HEK293 (cell line): Measurements from ENCODE around the gene STMN1.

Source experiments
- CTCF ChIA-PET: fragments of 350-600 bp; formaldehyde crosslinking; extraction: SDS; loops from one replicate; lab custom pipeline; 2021; ENCODE audit warnings: antibody characterized with exemption; lab: Yijun Ruan, JAX
- POLR2A ChIA-PET: fragments of 300-600 bp; formaldehyde crosslinking; extraction: SDS; loops from one replicate; lab custom pipeline; 2020; ENCODE audit warnings: antibody characterized with exemption, inconsistent platforms; lab: Yijun Ruan, JAX
- H3K27ac ChIP-seq: fragments of 200-500 bp; sonication (Bioruptor generic); 2 replicates; pipeline ENCODE4 v1.5.1; 2014; ENCODE audit warnings: low read depth, low read length, control low read depth, inconsistent platforms; ENCODE audit errors: extremely low read depth
- H3K36me3 ChIP-seq, 2 experiments: fragments of 200-500 bp in 1 of 2; sonication (Bioruptor generic) in 1 of 2; 1 replicate in 1 of 2; 2 replicates in 1 of 2; pipeline ENCODE4 v1.5.1; 2014 to 2017; ENCODE audit warnings: inconsistent platforms in 2 of 2, low read length in 2 of 2; ENCODE audit not compliant: control insufficient read depth in 2 of 2, insufficient read depth in 1 of 2
- H3K4me1 ChIP-seq: fragments of 200-500 bp; sonication (Bioruptor generic); 2 replicates; pipeline ENCODE4 v1.5.1; 2014; ENCODE audit warnings: mild to moderate bottlenecking, low read length, inconsistent platforms; ENCODE audit not compliant: control insufficient read depth, insufficient read depth
- H3K4me3 ChIP-seq: 2 replicates; pipeline ENCODE4 v1.5.1; 2011; ENCODE audit warnings: low read depth, mild to moderate bottlenecking, control low read depth, low read length, moderate library complexity
- H3K9me3 ChIP-seq: fragments of 200-500 bp; sonication (Bioruptor generic); 2 replicates; pipeline ENCODE4 v1.5.1; 2014; ENCODE audit warnings: low read depth, low read length, inconsistent platforms; ENCODE audit not compliant: control insufficient read depth, insufficient read depth
- BCL11B ChIP-seq: fragments of 450-650 bp; formaldehyde crosslinking; IDR thresholded peaks from 2 replicates; pipeline ENCODE4 v1.5.1; 2016; ENCODE audit warnings: low read depth, missing biosample characterization, missing genetic modification characterization
- GLIS2 ChIP-seq: fragments of 450-650 bp; formaldehyde crosslinking; IDR thresholded peaks from 2 replicates; pipeline ENCODE4 v1.5.1; 2016; ENCODE audit warnings: missing biosample characterization, missing genetic modification characterization
- KLF17 ChIP-seq: fragments of 450-650 bp; formaldehyde crosslinking; IDR thresholded peaks from 2 replicates; pipeline ENCODE4 v1.5.1; 2016; ENCODE audit warnings: missing biosample characterization, missing genetic modification characterization
- PRDM1 ChIP-seq: fragments of 450-650 bp; formaldehyde crosslinking; IDR thresholded peaks from 2 replicates; pipeline ENCODE4; 2016; ENCODE audit warnings: missing biosample characterization, missing genetic modification characterization
- WT1 ChIP-seq: fragments of 450-650 bp; formaldehyde crosslinking; IDR thresholded peaks from 2 replicates; pipeline ENCODE4 v1.5.1; 2016; ENCODE audit warnings: missing biosample characterization, missing genetic modification characterization
- ZBTB10 ChIP-seq: fragments of 450-650 bp; formaldehyde crosslinking; IDR thresholded peaks from 2 replicates; pipeline ENCODE4 v1.5.1; 2016; ENCODE audit warnings: missing biosample characterization, missing genetic modification characterization
- ZBTB17 ChIP-seq: fragments of 450-650 bp; formaldehyde crosslinking; IDR thresholded peaks from 2 replicates; pipeline ENCODE4 v1.5.1; 2016; ENCODE audit warnings: missing biosample characterization, missing genetic modification characterization
- ZNF121 ChIP-seq: fragments of 450-650 bp; formaldehyde crosslinking; IDR thresholded peaks from 2 replicates; pipeline ENCODE4 v1.5.1; 2016; ENCODE audit warnings: missing biosample characterization, missing genetic modification characterization
- ZNF248 ChIP-seq: fragments of 450-650 bp; formaldehyde crosslinking; IDR thresholded peaks from 2 replicates; pipeline ENCODE4 v1.5.1; 2017; ENCODE audit warnings: missing biosample characterization, missing genetic modification characterization
- ZNF324 ChIP-seq: fragments of 450-650 bp; formaldehyde crosslinking; IDR thresholded peaks from 2 replicates; pipeline ENCODE4 v1.5.1; 2016; ENCODE audit warnings: missing biosample characterization, missing genetic modification characterization
- ZNF391 ChIP-seq: fragments of 450-650 bp; formaldehyde crosslinking; IDR thresholded peaks from 2 replicates; pipeline ENCODE4 v1.5.1; 2016; ENCODE audit warnings: low read depth, missing biosample characterization, missing genetic modification characterization, borderline replicate concordance
- ZNF398 ChIP-seq: fragments of 450-650 bp; formaldehyde crosslinking; IDR thresholded peaks from 2 replicates; pipeline ENCODE4 v1.5.1; 2017; ENCODE audit warnings: missing biosample characterization, missing genetic modification characterization
- ZNF404 ChIP-seq: fragments of 450-650 bp; formaldehyde crosslinking; IDR thresholded peaks from 2 replicates; pipeline ENCODE4 v1.5.1; 2017; ENCODE audit warnings: missing biosample characterization, missing genetic modification characterization
- ZNF521 ChIP-seq: fragments of 450-650 bp; formaldehyde crosslinking; IDR thresholded peaks from 2 replicates; pipeline ENCODE4 v1.5.1; 2017; ENCODE audit warnings: missing biosample characterization, mild to moderate bottlenecking, missing genetic modification characterization
- ZNF544 ChIP-seq: fragments of 450-650 bp; formaldehyde crosslinking; IDR thresholded peaks from 2 replicates; pipeline ENCODE4 v1.5.0; 2017; ENCODE audit warnings: missing biosample characterization, missing genetic modification characterization
- ZNF571 ChIP-seq: fragments of 450-650 bp; formaldehyde crosslinking; IDR thresholded peaks from 2 replicates; pipeline ENCODE4 v1.5.0; 2017; ENCODE audit warnings: missing biosample characterization, missing genetic modification characterization
- ZNF585B ChIP-seq: fragments of 450-650 bp; formaldehyde crosslinking; IDR thresholded peaks from 2 replicates; pipeline ENCODE4 v1.5.1; 2016; ENCODE audit warnings: missing biosample characterization, missing genetic modification characterization
- ZNF624 ChIP-seq: fragments of 450-650 bp; formaldehyde crosslinking; IDR thresholded peaks from 2 replicates; pipeline ENCODE4 v1.5.1; 2017; ENCODE audit warnings: missing biosample characterization, missing genetic modification characterization
- ZNF626 ChIP-seq: fragments of 450-650 bp; sonication (Bioruptor Pico); formaldehyde crosslinking; IDR thresholded peaks from 2 replicates; pipeline ENCODE4 v1.5.1; 2018; ENCODE audit warnings: missing biosample characterization, missing genetic modification characterization, inconsistent platforms
- ZNF76 ChIP-seq: fragments of 450-650 bp; formaldehyde crosslinking; IDR thresholded peaks from 2 replicates; pipeline ENCODE4; 2016; ENCODE audit warnings: low read depth, missing biosample characterization, missing genetic modification characterization, borderline replicate concordance
- ZNF768 ChIP-seq: fragments of 450-650 bp; formaldehyde crosslinking; IDR thresholded peaks from 2 replicates; pipeline ENCODE4 v1.5.1; 2018; ENCODE audit warnings: missing biosample characterization, mild to moderate bottlenecking, missing genetic modification characterization
- ZNF843 ChIP-seq: fragments of 450-650 bp; formaldehyde crosslinking; IDR thresholded peaks from 2 replicates; pipeline ENCODE4 v1.5.1; 2016; ENCODE audit warnings: missing biosample characterization, missing genetic modification characterization

Gene STMN1

GRCh38 chr1:25874635-25875153 is 31.5 kb downstream of the STMN1 start (continued):
- TF ChIP-seq ZBTB10, result 0 out of 2 replicates have a peak, but pooled peaks have one; percentile 45
- no peak for TF ChIP-seq KLF17 (tag by site-specific recombination)
- TF ChIP-seq ZNF121 (tag by site-specific recombination), result 0 out of 2 replicates have a peak, but pooled peaks have one; percentile 14
- peak; percentile 57; the same call in 1 of the 2 replicates for TF ChIP-seq GLIS2
- TF ChIP-seq ZNF843, result no peak
- TF ChIP-seq BCL11B (tag by site-specific recombination), result peak; percentile 46; the same call in 1 of the 2 replicates

- H3K36me3 ChIP-seq, result peaks cover 0 to 11% of the 10 kb centered on the region in 2 experiments; a peak in 1 of 3 replicates
- CTCF ChIA-PET, result interaction anchor here (0.5 kb wide), 1 partner anchor 51 kb away, joined by 4 read pairs; no protein-coding TSS in a partner anchor
- POLR2A ChIA-PET, result interaction anchor here (1.0 to 1.6 kb wide), 5 partner anchors 12 to 123 kb away, joined by 3 to 6 read pairs (median 4); partner anchors contain the start of gene PAFAH2
- H3K27ac ChIP-seq, result no peak overlapping the region; the same call in 1 of the 2 replicates
- no peaks in the 10 kb centered on the region for H3K9me3 ChIP-seq
- no peaks in the 10 kb centered on the region for H3K4me1 ChIP-seq
- no peak overlapping the region for H3K4me3 ChIP-seq
- TF ChIP-seq ZNF391 (no peak), ZNF768 (tag by site-specific recombination) (peak; percentile 75; the same call in 1 of the 2 replicates)
- TF ChIP-seq, all 188 proteins: peak for 1
Observed at GRCh38 chr1:25874209-25874608, 32.0 kb downstream of the STMN1 start.

- Histone ChIP-seq H3K27ac (no peak overlapping the region), H3K9me3 (no peaks in the 10 kb centered on the region), H3K4me1 (no peaks in the 10 kb centered on the region), H3K4me3 (no peak overlapping the region), H3K36me3 (peaks cover 0 to 11% of the 10 kb centered on the region in 2 experiments; a peak in 1 of 3 replicates)
- POLR2A ChIA-PET, result no interaction called here
- TF ChIP-seq ZNF521 (tag by site-specific recombination) (no peak), WT1 (tag by site-specific recombination) (0 out of 2 replicates have a peak, but pooled peaks have one; percentile 13)
- CTCF ChIA-PET, result no interaction called here
Observed at GRCh38 chr1:25873120-25873519, 33.1 kb downstream of the STMN1 start.

GRCh38 chr1:25872713-25873112 is 33.5 kb downstream of the STMN1 start:
- H3K4me3 ChIP-seq, result no peak overlapping the region
- peaks cover 0 to 11% of the 10 kb centered on the region in 2 experiments; a peak in 1 of 3 replicates for H3K36me3 ChIP-seq
- H3K9me3 ChIP-seq, result no peaks in the 10 kb centered on the region
- no peak overlapping the region for H3K27ac ChIP-seq
- H3K4me1 ChIP-seq, result no peaks in the 10 kb centered on the region
- ChIA-PET POLR2A (no interaction called here), CTCF (interaction anchor here (0.7 kb wide), 1 partner anchor 293 kb away, joined by 3 read pairs; no protein-coding TSS in a partner anchor)
- no peak for TF ChIP-seq ZNF544 (tag by site-specific recombination)
- TF ChIP-seq ZBTB10, result no peak
- TF ChIP-seq ZNF398 (tag by site-specific recombination), result no peak
- no peak for TF ChIP-seq ZBTB17 (tag by site-specific recombination)
- no peak for TF ChIP-seq PRDM1
- TF ChIP-seq ZNF76, result no peak
- TF ChIP-seq ZNF248 (tag by site-specific recombination), result no peak
- no peak for TF ChIP-seq ZNF404
- TF ChIP-seq ZNF585B, result no peak
- TF ChIP-seq ZNF324 (tag by site-specific recombination), result no peak
- no peak for TF ChIP-seq ZNF626
- no peak for TF ChIP-seq ZNF624
- TF ChIP-seq ZNF571 (tag by site-specific recombination), result no peak
